Measurements from ENCODE around the gene TAF5.

- TF ChIP-seq CTCF (IDR thresholded peaks at IDR 0.05) (no peak), POLR2A (IDR thresholded peaks at IDR 0.05) (no peak)
Observed at GRCh38 chr10:103374263-103374662, 6.5 kb downstream of the TAF5 start.
